GM12878 (cell line): ENCODE results near the gene RAB43.

Experiments used
- EZH2 ChIP-seq: IDR thresholded peaks from 2 replicates; pipeline ENCODE4 v1.6.1; 2012; ENCODE audit warnings: low read depth, mild to moderate bottlenecking, control low read depth, inconsistent platforms, low read length, borderline replicate concordance; ENCODE audit not compliant: control insufficient read depth
- JUND ChIP-seq: IDR thresholded peaks from 2 replicates; pipeline ENCODE4 v1.6.1; 2012; ENCODE audit warnings: low read depth, mild to moderate bottlenecking, low read length, improper control_type of control experiment, moderate library complexity
- POLR2AphosphoS5 ChIP-seq: IDR thresholded peaks from 2 replicates; pipeline ENCODE4 v1.6.1; 2011; ENCODE audit warnings: mild to moderate bottlenecking, low read length, inconsistent platforms
- RELA ChIP-seq: fragments of 450-650 bp; IDR thresholded peaks from 2 replicates; pipeline ENCODE4 v1.8.0; 2014; ENCODE audit warnings: borderline replicate concordance; ENCODE audit not compliant: partially characterized antibody
- SUZ12 ChIP-seq: fragments of 200-600 bp; sonication (generic); IDR thresholded peaks from one replicate; pipeline ENCODE4 v1.6.1; 2018; ENCODE audit warnings: antibody characterized with exemption, mild to moderate bottlenecking; ENCODE audit not compliant: unreplicated experiment
- ZNF274 ChIP-seq: IDR thresholded peaks from one replicate; pipeline ENCODE4 v1.8.0; 2011; ENCODE audit not compliant: insufficient read length, insufficient read depth
- ZSCAN29 ChIP-seq: fragments of 450-650 bp; IDR thresholded peaks from 2 replicates; pipeline ENCODE4 v1.6.1; 2017; ENCODE audit warnings: mild to moderate bottlenecking, moderate library complexity
- TF ChIP-seq, protein P1 (sequence below), 3 experiments: IDR thresholded peaks in 2 of 3; conservative IDR thresholded peaks in 1 of 3; 2 replicates each; pipeline ENCODE4 v1.5.1; 2011; ENCODE audit warnings: low read depth in 3 of 3, low read length in 3 of 3, mild to moderate bottlenecking in 3 of 3, control low read depth in 2 of 3, moderate library complexity in 2 of 3, inconsistent platforms in 1 of 3, mixed read lengths in 1 of 3; ENCODE audit not compliant: control insufficient read depth in 2 of 3, insufficient read depth in 1 of 3; ENCODE audit errors: extremely low read depth in 1 of 3
- TF ChIP-seq, protein P2 (sequence below): fragments of 450-650 bp; formaldehyde crosslinking; IDR thresholded peaks from 2 replicates; pipeline ENCODE4 v1.5.0; 2022; ENCODE audit warnings: mild to moderate bottlenecking, missing genetic modification characterization
- TF ChIP-seq, protein P3 (sequence below): fragments of 450-650 bp; IDR thresholded peaks from 2 replicates; pipeline ENCODE4 v1.6.1; 2016; ENCODE audit warnings: mild to moderate bottlenecking, moderate library complexity, borderline replicate concordance

DNA sequence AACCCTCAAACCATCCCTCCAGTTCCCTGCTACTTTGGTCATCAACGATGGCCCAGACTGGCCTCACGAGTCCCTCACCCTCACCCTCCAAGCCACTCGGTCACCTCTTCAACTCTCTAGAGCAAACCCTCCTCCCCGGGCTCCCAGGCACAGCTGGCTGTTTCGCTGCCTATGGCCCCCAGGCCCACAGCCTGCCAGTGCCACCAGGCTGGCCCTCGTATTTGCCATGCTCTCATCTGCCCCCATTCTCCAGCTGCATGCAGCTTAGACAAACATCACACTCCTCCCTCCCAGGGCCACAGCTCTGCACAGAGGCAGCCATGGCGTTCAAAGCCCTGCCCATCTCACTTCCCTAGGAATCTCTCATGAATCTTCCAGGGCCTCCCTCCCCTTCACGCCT is 13.8 kb downstream of the RAB43 start:
- TF ChIP-seq, protein P1, sequence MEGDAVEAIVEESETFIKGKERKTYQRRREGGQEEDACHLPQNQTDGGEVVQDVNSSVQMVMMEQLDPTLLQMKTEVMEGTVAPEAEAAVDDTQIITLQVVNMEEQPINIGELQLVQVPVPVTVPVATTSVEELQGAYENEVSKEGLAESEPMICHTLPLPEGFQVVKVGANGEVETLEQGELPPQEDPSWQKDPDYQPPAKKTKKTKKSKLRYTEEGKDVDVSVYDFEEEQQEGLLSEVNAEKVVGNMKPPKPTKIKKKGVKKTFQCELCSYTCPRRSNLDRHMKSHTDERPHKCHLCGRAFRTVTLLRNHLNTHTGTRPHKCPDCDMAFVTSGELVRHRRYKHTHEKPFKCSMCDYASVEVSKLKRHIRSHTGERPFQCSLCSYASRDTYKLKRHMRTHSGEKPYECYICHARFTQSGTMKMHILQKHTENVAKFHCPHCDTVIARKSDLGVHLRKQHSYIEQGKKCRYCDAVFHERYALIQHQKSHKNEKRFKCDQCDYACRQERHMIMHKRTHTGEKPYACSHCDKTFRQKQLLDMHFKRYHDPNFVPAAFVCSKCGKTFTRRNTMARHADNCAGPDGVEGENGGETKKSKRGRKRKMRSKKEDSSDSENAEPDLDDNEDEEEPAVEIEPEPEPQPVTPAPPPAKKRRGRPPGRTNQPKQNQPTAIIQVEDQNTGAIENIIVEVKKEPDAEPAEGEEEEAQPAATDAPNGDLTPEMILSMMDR (IDR thresholded peaks at IDR 0.05 in 2 of 3, conservative IDR thresholded peaks at IDR 0.05 in 1 of 3; ENCODE audit: control insufficient read depth in 2 of 3, extremely low read depth in 1 of 3, insufficient read depth in 1 of 3, low read depth in 3 of 3, low read length in 3 of 3), result no peak
- TF ChIP-seq RELA (no peak), ZSCAN29 (no peak), EZH2 (no peak), JUND (no peak), ZNF274 (no peak), POLR2AphosphoS5 (no peak), SUZ12 (no peak)
- TF ChIP-seq, protein P2, sequence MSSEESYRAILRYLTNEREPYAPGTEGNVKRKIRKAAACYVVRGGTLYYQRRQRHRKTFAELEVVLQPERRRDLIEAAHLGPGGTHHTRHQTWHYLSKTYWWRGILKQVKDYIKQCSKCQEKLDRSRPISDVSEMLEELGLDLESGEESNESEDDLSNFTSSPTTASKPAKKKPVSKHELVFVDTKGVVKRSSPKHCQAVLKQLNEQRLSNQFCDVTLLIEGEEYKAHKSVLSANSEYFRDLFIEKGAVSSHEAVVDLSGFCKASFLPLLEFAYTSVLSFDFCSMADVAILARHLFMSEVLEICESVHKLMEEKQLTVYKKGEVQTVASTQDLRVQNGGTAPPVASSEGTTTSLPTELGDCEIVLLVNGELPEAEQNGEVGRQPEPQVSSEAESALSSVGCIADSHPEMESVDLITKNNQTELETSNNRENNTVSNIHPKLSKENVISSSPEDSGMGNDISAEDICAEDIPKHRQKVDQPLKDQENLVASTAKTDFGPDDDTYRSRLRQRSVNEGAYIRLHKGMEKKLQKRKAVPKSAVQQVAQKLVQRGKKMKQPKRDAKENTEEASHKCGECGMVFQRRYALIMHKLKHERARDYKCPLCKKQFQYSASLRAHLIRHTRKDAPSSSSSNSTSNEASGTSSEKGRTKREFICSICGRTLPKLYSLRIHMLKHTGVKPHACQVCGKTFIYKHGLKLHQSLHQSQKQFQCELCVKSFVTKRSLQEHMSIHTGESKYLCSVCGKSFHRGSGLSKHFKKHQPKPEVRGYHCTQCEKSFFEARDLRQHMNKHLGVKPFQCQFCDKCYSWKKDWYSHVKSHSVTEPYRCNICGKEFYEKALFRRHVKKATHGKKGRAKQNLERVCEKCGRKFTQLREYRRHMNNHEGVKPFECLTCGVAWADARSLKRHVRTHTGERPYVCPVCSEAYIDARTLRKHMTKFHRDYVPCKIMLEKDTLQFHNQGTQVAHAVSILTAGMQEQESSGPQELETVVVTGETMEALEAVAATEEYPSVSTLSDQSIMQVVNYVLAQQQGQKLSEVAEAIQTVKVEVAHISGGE (CRISPR knock-in tag), result no peak
- TF ChIP-seq, protein P3, sequence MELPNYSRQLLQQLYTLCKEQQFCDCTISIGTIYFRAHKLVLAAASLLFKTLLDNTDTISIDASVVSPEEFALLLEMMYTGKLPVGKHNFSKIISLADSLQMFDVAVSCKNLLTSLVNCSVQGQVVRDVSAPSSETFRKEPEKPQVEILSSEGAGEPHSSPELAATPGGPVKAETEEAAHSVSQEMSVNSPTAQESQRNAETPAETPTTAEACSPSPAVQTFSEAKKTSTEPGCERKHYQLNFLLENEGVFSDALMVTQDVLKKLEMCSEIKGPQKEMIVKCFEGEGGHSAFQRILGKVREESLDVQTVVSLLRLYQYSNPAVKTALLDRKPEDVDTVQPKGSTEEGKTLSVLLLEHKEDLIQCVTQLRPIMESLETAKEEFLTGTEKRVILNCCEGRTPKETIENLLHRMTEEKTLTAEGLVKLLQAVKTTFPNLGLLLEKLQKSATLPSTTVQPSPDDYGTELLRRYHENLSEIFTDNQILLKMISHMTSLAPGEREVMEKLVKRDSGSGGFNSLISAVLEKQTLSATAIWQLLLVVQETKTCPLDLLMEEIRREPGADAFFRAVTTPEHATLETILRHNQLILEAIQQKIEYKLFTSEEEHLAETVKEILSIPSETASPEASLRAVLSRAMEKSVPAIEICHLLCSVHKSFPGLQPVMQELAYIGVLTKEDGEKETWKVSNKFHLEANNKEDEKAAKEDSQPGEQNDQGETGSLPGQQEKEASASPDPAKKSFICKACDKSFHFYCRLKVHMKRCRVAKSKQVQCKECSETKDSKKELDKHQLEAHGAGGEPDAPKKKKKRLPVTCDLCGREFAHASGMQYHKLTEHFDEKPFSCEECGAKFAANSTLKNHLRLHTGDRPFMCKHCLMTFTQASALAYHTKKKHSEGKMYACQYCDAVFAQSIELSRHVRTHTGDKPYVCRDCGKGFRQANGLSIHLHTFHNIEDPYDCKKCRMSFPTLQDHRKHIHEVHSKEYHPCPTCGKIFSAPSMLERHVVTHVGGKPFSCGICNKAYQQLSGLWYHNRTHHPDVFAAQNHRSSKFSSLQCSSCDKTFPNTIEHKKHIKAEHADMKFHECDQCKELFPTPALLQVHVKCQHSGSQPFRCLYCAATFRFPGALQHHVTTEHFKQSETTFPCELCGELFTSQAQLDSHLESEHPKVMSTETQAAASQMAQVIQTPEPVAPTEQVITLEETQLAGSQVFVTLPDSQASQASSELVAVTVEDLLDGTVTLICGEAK, result no peak
